ENCODE results near the gene FKBP14. TPM values are rescaled to one million over a fixed set of nuclear protein-coding genes. Genes with fewer than 3 reads are reported as not detected.

The FKBP14 gene
- total RNA-seq, 1 donor from 2014 or later = 100 TPM

- Mint-ChIP-seq H3K9me3 (ENCODE audit: unreplicated experiment) (no peaks in the 10 kb centered on the region), H3K4me3 (ENCODE audit: unreplicated experiment) (no peak overlapping the region), H3K36me3 (ENCODE audit: low read depth, unreplicated experiment) (peaks cover 4% of the 10 kb centered on the region), H3K4me1 (ENCODE audit: low read depth, unreplicated experiment) (peaks cover 8% of the 10 kb centered on the region), H3K27ac (ENCODE audit: unreplicated experiment) (no peak overlapping the region), H3K27me3 (ENCODE audit: low read depth, unreplicated experiment) (no peaks in the 10 kb centered on the region)
- TF ChIP-seq CTCF (IDR thresholded peaks at IDR 0.05; ENCODE audit: insufficient read depth, low read depth, low read length) (no peak), EZH2 (IDR thresholded peaks at IDR 0.05; ENCODE audit: insufficient read depth, low read length) (no peak)
- peaks cover 4% of the 10 kb centered on the region for H3K4me1 ChIP-seq (ENCODE audit: insufficient read depth, low read length)
- peaks cover 98% of the 10 kb centered on the region for H3K79me2 ChIP-seq (ENCODE audit: insufficient read depth, low read length)
- no peak overlapping the region for H2AFZ ChIP-seq (ENCODE audit: low read depth, low read length)
- no peak overlapping the region for H3K9ac ChIP-seq (ENCODE audit: low read length)
- H3K4me2 ChIP-seq (ENCODE audit: low read length) = peak overlapping the region; percentile 2
- peaks cover 80% of the 10 kb centered on the region for H4K20me1 ChIP-seq (ENCODE audit: insufficient read depth, low read length)
- no peak for FAIRE-seq
- H3K27ac ChIP-seq (ENCODE audit: low read depth, low read length) = no peak overlapping the region
- peak; percentile 72 for DNase-seq (ENCODE audit: low read depth)
- H3K27me3 ChIP-seq (ENCODE audit: insufficient read depth, low read length) = no peaks in the 10 kb centered on the region
- peaks cover 3% of the 10 kb centered on the region for H3K36me3 ChIP-seq (ENCODE audit: insufficient read depth, low read length)
- H3K4me3 ChIP-seq (ENCODE audit: insufficient read depth, low read depth, low read length) = no peak overlapping the region
- H3K9me3 ChIP-seq (ENCODE audit: insufficient read depth, low read depth, low read length) = no peaks in the 10 kb centered on the region
Measured at GRCh38 chr7:29976673-29977415, 49.7 kb downstream of the FKBP14 start.

GRCh38 chr7:29976266-29976665 is 50.2 kb downstream of the FKBP14 start:
- DNase-seq (ENCODE audit: low read depth) (no peak), FAIRE-seq (no peak)
- no peak overlapping the region for H3K27ac ChIP-seq (ENCODE audit: low read depth, low read length)
- peak overlapping the region; percentile 2 for H3K4me2 ChIP-seq (ENCODE audit: low read length)
- no peak overlapping the region for H3K27ac Mint-ChIP-seq (ENCODE audit: unreplicated experiment)
- no peaks in the 10 kb centered on the region for H3K9me3 ChIP-seq (ENCODE audit: insufficient read depth, low read depth, low read length)
- no peak overlapping the region for H3K4me3 Mint-ChIP-seq (ENCODE audit: unreplicated experiment)
- peaks cover 98% of the 10 kb centered on the region for H3K79me2 ChIP-seq (ENCODE audit: insufficient read depth, low read length)
- peaks cover 80% of the 10 kb centered on the region for H4K20me1 ChIP-seq (ENCODE audit: insufficient read depth, low read length)
- peaks cover 4% of the 10 kb centered on the region for H3K4me1 ChIP-seq (ENCODE audit: insufficient read depth, low read length)
- no peak overlapping the region for H3K9ac ChIP-seq (ENCODE audit: low read length)
- H2AFZ ChIP-seq (ENCODE audit: low read depth, low read length) = no peak overlapping the region
- no peak overlapping the region for H3K4me3 ChIP-seq (ENCODE audit: insufficient read depth, low read depth, low read length)
- peaks cover 6% of the 10 kb centered on the region for H3K4me1 Mint-ChIP-seq (ENCODE audit: low read depth, unreplicated experiment)
- peaks cover 3% of the 10 kb centered on the region for H3K36me3 ChIP-seq (ENCODE audit: insufficient read depth, low read length)
- TF ChIP-seq CTCF (IDR thresholded peaks at IDR 0.05; ENCODE audit: insufficient read depth, low read depth, low read length) (no peak), EZH2 (IDR thresholded peaks at IDR 0.05; ENCODE audit: insufficient read depth, low read length) (no peak)
- H3K27me3 ChIP-seq (ENCODE audit: insufficient read depth, low read length) = no peaks in the 10 kb centered on the region
- H3K27me3 Mint-ChIP-seq (ENCODE audit: low read depth, unreplicated experiment) = no peaks in the 10 kb centered on the region
- H3K36me3 Mint-ChIP-seq (ENCODE audit: low read depth, unreplicated experiment) = peaks cover 4% of the 10 kb centered on the region
- no peaks in the 10 kb centered on the region for H3K9me3 Mint-ChIP-seq (ENCODE audit: unreplicated experiment)

DNA sequence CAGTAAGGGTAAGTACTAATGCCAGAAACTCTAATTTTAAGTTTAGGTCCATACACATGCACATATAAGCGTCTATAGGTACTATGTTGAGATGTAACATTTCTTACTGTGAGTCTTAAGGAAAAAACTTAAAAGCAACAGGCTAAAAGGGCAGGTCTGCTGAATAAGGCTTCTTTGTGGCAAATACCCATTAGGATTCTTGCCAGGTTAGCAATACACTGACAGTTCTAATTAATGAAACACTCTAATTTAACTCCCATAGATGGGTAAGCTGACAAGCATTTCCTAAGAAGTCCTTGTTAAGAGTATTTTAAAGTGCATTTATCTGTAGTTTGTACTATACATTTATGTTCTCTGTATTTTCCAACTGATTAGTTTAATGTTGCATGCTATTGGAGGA is 50.9 kb downstream of the FKBP14 start:
- Histone ChIP-seq H3K36me3 (ENCODE audit: insufficient read depth, low read length) (peaks cover 3% of the 10 kb centered on the region), H4K20me1 (ENCODE audit: insufficient read depth, low read length) (peaks cover 84% of the 10 kb centered on the region), H3K9me3 (ENCODE audit: insufficient read depth, low read depth, low read length) (no peaks in the 10 kb centered on the region), H3K79me2 (ENCODE audit: insufficient read depth, low read length) (peaks cover 98% of the 10 kb centered on the region), H3K27ac (ENCODE audit: low read depth, low read length) (no peak overlapping the region), H3K9ac (ENCODE audit: low read length) (no peak overlapping the region), H3K27me3 (ENCODE audit: insufficient read depth, low read length) (no peaks in the 10 kb centered on the region), H3K4me3 (ENCODE audit: insufficient read depth, low read depth, low read length) (no peak overlapping the region), H3K4me1 (ENCODE audit: insufficient read depth, low read length) (peaks cover 4% of the 10 kb centered on the region), H3K4me2 (ENCODE audit: low read length) (no peak overlapping the region), H2AFZ (ENCODE audit: low read depth, low read length) (no peak overlapping the region)
- H3K27me3 Mint-ChIP-seq (ENCODE audit: low read depth, unreplicated experiment) = no peaks in the 10 kb centered on the region
- no peak for FAIRE-seq
- DNase-seq (ENCODE audit: low read depth) = no peak
- no peak overlapping the region for H3K27ac Mint-ChIP-seq (ENCODE audit: unreplicated experiment)
- peaks cover 8% of the 10 kb centered on the region for H3K4me1 Mint-ChIP-seq (ENCODE audit: low read depth, unreplicated experiment)
- TF ChIP-seq CTCF (IDR thresholded peaks at IDR 0.05; ENCODE audit: insufficient read depth, low read depth, low read length) (no peak), EZH2 (IDR thresholded peaks at IDR 0.05; ENCODE audit: insufficient read depth, low read length) (no peak)
- H3K4me3 Mint-ChIP-seq (ENCODE audit: unreplicated experiment) = no peak overlapping the region
- H3K36me3 Mint-ChIP-seq (ENCODE audit: low read depth, unreplicated experiment) = peaks cover 4% of the 10 kb centered on the region
- no peaks in the 10 kb centered on the region for H3K9me3 Mint-ChIP-seq (ENCODE audit: unreplicated experiment)

Measured in astrocyte (in vitro differentiated cells and primary cell).